Heart right ventricle (tissue), 16 donors: ENCODE data around the gene BICRAL. TPM values are rescaled to one million over a fixed set of nuclear protein-coding genes. Genes with fewer than 3 reads are reported as not detected.
"Not testable (repeated sequence)": the region's sequence is repeated elsewhere in the genome, so short reads cannot be mapped to it uniquely, and the experiment has no call there.

Experiments
- ATAC-seq, 8 donors: fragments of 200-7000 bp; cut with Tn5 transposase; one replicate each; pipeline ENCODE4 v1.9.1; 2020; ENCODE audit warnings: mild to moderate bottlenecking in 8 of 8, moderate library complexity in 8 of 8, moderate number of reproducible peaks in 1 of 8
- DNase-seq, 2 donors: peaks; one replicate each; pipeline ENCODE4 v3.0.0-alpha.2; 2020
- H3K27ac ChIP-seq, 10 donors: fragments of 200-600 bp; sonication (generic) in 2 of 10; one replicate each; pipeline versions ENCODE4 v1.5.0 to v1.8.0; 2020 to 2022; ENCODE audit warnings: mild to moderate bottlenecking in 3 of 10
- H3K27me3 ChIP-seq, 7 donors: fragments of 200-600 bp; one replicate each; pipeline ENCODE4 v1.8.0; 2021 to 2022; ENCODE audit warnings: mild to moderate bottlenecking in 2 of 7
- H3K36me3 ChIP-seq, 9 donors: fragments of 200-600 bp; sonication (generic) in 1 of 9; one replicate each; pipeline versions ENCODE4 v1.5.0 to v1.8.0; 2020 to 2022; ENCODE audit warnings: mild to moderate bottlenecking in 2 of 9
- H3K4me1 ChIP-seq, 9 donors: fragments of 200-600 bp; sonication (generic) in 1 of 9; one replicate each; pipeline versions ENCODE4 v1.5.0 to v1.8.0; 2020 to 2022; ENCODE audit warnings: mild to moderate bottlenecking in 4 of 9
- H3K4me3 ChIP-seq, 10 donors: fragments of 200-600 bp; sonication (generic) in 2 of 10; one replicate each; pipeline versions ENCODE4 v1.5.0 to v1.8.0; 2020 to 2022; ENCODE audit warnings: mild to moderate bottlenecking in 7 of 10, moderate library complexity in 2 of 10
- H3K9me3 ChIP-seq, 11 donors: fragments of 200-600 bp in 10 of 11; sonication (generic) in 2 of 11; one replicate each; pipeline versions ENCODE4 v1.5.0 to v1.8.0; 2013 to 2022; ENCODE audit warnings: mild to moderate bottlenecking in 2 of 11, control low read depth in 1 of 11, moderate library complexity in 1 of 11
- WGBS, 2 donors: extraction: QIAGEN DNeasy Blood & Tissue Kit; methylation state at CpG; one replicate each; pipeline ENCODE4 v1.1.7; 2013; ENCODE audit warnings: inconsistent platforms in 1 of 2; 5-methylcytosine and 5-hydroxymethylcytosine counted together
- intact Hi-C, 10 donors: fragments of 100-400 bp; cut with DNase I; formaldehyde crosslinking; loops; one replicate each; pipeline versions ENCODE4 v1.11.1 to v1.14.2; 2022
- polyA plus RNA-seq, 2 donors: library from polyadenylated mRNA; stranded (reverse); fragments of 200-250 nt; gene quantifications; one replicate each; pipeline ENCODE4 v1.2.3, GENCODE V29; 2013
- total RNA-seq, 10 donors: library from RNA; stranded (reverse); fragmentation: NEBNext Ultra II Directional in 3 of 10; extraction: Animal tissue kit (Norgen Biotek cat#: 25700) in 3 of 10; gene quantifications; one replicate each; pipeline versions ENCODE4 v1.2.1 to v1.2.4, GENCODE V29; 2021 to 2023
- TF ChIP-seq, protein P1 (sequence below), 9 donors: fragments of 200-600 bp; sonication (generic) in 2 of 9; IDR thresholded peaks; one replicate each; pipeline versions ENCODE4 v1.5.0 to v1.8.0; 2021 to 2022; ENCODE audit warnings: antibody characterized with exemption in 9 of 9, mild to moderate bottlenecking in 5 of 9, moderate library complexity in 1 of 9
- donor health status: Arrhythmogenic right ventricular cardiomyopathy.
- donor health status: ischemic (EF 13 %, LVEDD 7.1; RV severe dilation, severe dysfunction).
- donor health status: healthy with polysubstance abuse.
- donor health status: DM: no; HTN: yes; CAD: no.
- donor health status: DM: no; HTN: no; CAD: no.
- donor health status: ischemic (EF 25% LVEDD 6.9; RV normal size, moderate dysfunction).
- donor health status: ischemic (EF 25% LVEDD 5.7; RV mildly dilated, moderate dysfunction).
- donor health status: healthy.
- donor health status: DM: yes; HTN: yes; CAD: no.
- donor health status: Ischemic cardiomyopathy.
- donor health status: ischemic (EF 35%, LVEDD 5.7; RV mildly dilated, moderate dysfunction).
- donor health status: nonischemic (EF 11% LVEDD 7.7; RV severe dilation, severe dysfunction).
- donor health status: DM: yes; HTN: yes; CAD: no.
- donor health status: PGD.
- donor health status: ischemic (EF 29% LVEDD 5.4; RV normal size, mild dysfunction).
- donor health status: nonischemic (EF 23%, LVEDD 6.1; RV moderate dilation, normal function).

The BICRAL gene
- total and polyA plus RNA-seq, 12 donors = 2.7 to 15.7 (median 13.4) TPM

DNA sequence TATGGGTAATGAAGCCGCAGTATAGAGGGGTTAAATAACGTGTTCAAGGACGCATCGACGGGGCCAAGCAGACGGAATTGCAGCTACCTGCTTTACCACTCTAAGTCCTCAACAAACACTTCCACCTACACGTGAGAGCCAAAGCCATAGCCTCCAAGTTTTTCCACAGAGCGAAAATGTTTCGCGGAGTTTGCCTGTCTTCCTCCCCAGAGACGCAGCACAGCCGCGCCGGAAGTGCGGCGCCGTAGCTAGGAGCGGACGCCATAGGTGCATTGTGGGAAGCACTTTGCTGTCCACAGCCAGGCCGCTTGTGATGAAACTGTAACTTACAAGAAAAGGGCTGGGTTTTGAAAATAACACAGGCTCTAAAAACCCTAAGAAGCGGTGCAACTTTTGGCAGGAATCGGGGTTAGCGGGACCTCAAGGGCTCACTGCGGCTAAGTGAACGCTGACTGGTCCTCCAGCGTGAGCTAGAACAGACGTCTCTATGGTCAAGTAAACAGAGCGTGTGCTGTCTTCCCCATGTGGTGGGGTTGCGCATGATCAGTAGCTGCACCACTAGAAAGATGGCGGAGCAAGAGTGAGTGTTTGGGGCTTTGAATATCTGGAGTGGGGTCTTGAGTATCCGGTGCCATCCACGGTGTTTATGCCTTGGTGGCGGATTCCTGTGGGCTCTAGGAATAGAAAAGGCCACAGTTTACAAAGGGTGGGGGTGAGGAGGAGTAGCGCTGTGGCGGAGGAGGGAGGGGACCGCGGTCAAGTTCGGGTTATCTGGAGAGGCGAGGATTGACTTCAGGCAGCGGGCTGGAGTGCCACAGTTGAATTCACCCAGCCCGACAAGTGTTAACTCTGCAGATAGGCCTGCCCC is 97.8 kb downstream of the BICRAL start, which contains the start of gene RPL7L1:
Gene RPL7L1 (plus strand): TSS at position 245 of the 868 bp plus-strand sequence. CDS start 295 bp downstream, at position 540.
- Histone ChIP-seq H3K36me3 (peaks cover 6 to 41% (median 34%) of the 10 kb centered on the region in 9 donors), H3K27ac (peak within 1 kb of the TSS; percentile 79 to 98 (median 94)), H3K27me3 (no peaks in the 10 kb centered on the region), H3K4me1 (peaks cover 2 to 43% (median 26%) of the 10 kb centered on the region in 9 donors), H3K9me3 (no peaks in the 10 kb centered on the region), H3K4me3 (peak within 1 kb of the TSS; percentile 63 to 95 (median 74))
- DNase-seq (peak; percentile 80 to 87), ATAC-seq (peak; percentile 96 to 99 (median 98))
- WGBS, 2 donors = 0 to 1% methylated on average over 41 of the region's 41 CpGs
- intact Hi-C loops = loop anchor here (2.0 to 10.0 kb wide), 7 partner anchors 95 to 217 kb away; partner anchors contain the start of genes TBCC (in 5 of the 10), PRPH2 (in 2 of the 10) and BICRAL (in 1 of the 10)
- TF ChIP-seq, protein P1, sequence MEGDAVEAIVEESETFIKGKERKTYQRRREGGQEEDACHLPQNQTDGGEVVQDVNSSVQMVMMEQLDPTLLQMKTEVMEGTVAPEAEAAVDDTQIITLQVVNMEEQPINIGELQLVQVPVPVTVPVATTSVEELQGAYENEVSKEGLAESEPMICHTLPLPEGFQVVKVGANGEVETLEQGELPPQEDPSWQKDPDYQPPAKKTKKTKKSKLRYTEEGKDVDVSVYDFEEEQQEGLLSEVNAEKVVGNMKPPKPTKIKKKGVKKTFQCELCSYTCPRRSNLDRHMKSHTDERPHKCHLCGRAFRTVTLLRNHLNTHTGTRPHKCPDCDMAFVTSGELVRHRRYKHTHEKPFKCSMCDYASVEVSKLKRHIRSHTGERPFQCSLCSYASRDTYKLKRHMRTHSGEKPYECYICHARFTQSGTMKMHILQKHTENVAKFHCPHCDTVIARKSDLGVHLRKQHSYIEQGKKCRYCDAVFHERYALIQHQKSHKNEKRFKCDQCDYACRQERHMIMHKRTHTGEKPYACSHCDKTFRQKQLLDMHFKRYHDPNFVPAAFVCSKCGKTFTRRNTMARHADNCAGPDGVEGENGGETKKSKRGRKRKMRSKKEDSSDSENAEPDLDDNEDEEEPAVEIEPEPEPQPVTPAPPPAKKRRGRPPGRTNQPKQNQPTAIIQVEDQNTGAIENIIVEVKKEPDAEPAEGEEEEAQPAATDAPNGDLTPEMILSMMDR (IDR thresholded peaks at IDR 0.05) = peak in 3 of 9 donors; percentile 3 to 28 (median 9)

DNA sequence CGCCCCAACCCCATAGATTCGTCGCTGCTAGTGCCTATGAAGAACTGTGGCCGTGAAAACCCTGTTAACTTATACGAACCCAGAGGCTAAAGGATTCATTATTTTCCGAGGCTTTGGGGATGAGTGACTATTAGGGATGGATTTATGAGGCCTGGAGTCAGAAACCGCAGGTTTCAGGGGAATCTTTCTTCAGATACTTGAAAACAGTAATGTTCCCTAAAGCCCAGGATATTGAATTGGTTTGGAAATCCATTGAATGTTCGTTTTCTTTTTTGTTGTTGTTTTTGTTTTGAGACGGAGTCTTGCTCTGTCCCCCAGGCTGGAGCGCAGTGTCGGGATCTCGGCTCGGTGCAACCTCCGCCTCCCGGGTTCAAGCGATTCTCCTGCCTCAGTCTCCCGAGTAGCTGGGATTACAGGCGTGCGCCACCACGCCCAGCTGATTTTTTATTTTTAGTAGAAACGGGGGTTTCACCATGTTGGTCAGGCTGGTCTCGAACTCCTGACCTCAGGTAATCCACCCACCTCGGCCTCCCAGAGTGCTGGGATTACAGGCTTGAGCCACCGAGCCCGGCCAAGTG is 98.5 kb downstream of the BICRAL start:
- WGBS, 2 donors = 12 to 13% methylated on average over 25 of the region's 25 CpGs
- peaks cover 9 to 49% (median 41%) of the 10 kb centered on the region in 9 donors for H3K36me3 ChIP-seq
- H3K27ac ChIP-seq = peak overlapping the region; percentile 79 to 98 (median 94)
- DNase-seq, H3K27me3 ChIP-seq, H3K9me3 ChIP-seq, intact Hi-C loops, ATAC-seq: not testable (repeated sequence)
- H3K4me1 ChIP-seq = peaks cover 2 to 43% (median 26%) of the 10 kb centered on the region in 9 donors
- H3K4me3 ChIP-seq = peak overlapping the region; percentile 63 to 95 (median 74)

DNA sequence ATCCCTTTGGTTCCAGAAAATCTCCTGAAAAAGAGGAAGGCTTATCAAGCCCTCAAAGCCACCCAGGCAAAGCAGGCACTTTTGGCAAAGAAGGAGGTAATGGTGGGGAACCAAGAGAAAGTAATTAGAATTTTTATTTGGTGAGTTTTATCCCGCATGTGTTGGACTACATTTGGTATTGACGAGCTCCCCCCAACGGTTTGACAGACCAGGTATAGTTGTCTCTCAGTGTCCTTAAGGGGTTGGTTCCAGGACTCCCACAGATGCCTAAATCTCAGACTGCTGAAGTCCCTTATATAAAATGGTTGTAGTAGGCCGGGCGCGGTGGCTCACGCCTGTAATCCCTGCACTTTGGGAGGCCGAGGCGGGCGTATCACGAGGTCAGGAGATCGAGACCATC is 99.0 kb downstream of the BICRAL start:
- peak overlapping the region in 7 of 10 donors; percentile 94 to 98 (median 94) for H3K27ac ChIP-seq
- ATAC-seq, intact Hi-C loops: not testable (repeated sequence)

DNA sequence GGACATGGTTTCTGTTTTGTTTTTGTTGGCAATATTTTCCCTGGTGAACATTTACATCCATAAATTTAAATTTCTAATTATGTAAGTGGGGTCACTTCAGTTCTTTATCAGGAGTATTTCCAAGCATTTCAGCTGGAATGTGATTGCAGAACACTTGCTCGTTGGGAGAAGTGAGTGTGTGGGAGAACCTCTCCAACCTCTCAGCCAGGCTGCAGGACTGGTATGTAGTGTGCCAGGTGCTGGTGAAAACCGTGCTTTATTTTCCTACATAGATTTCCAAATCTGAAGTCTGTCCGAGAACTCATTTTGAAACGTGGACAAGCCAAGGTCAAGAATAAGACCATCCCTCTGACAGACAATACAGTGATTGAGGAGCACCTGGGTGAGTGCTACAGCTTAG is 103.8 kb downstream of the BICRAL start:
- DNase-seq (no peak), ATAC-seq (no peak)
- Histone ChIP-seq H3K4me3 (no peak overlapping the region), H3K27me3 (no peaks in the 10 kb centered on the region), H3K4me1 (peaks cover 8 to 33% (median 24%) of the 10 kb centered on the region in 9 donors), H3K36me3 (peaks cover 9 to 84% (median 53%) of the 10 kb centered on the region in 9 donors), H3K27ac (no peak overlapping the region), H3K9me3 (no peaks in the 10 kb centered on the region)
- WGBS, 2 donors = 64 to 68% methylated on average over 4 of the region's 4 CpGs
- TF ChIP-seq, protein P1 (IDR thresholded peaks at IDR 0.05) = no peak
- intact Hi-C loops = no loop called here

More for the DNA sequence above, 99.0 kb downstream of the BICRAL start:
- H3K9me3 ChIP-seq, DNase-seq, H3K27me3 ChIP-seq: not testable (repeated sequence)
- Histone ChIP-seq H3K4me3 (peak overlapping the region in 9 of 10 donors; percentile 63 to 95 (median 76)), H3K36me3 (peaks cover 9 to 54% (median 46%) of the 10 kb centered on the region in 9 donors), H3K4me1 (peaks cover 2 to 43% (median 26%) of the 10 kb centered on the region in 9 donors)
- WGBS, 2 donors = 88 to 91% methylated on average over 12 of the region's 12 CpGs

DNA sequence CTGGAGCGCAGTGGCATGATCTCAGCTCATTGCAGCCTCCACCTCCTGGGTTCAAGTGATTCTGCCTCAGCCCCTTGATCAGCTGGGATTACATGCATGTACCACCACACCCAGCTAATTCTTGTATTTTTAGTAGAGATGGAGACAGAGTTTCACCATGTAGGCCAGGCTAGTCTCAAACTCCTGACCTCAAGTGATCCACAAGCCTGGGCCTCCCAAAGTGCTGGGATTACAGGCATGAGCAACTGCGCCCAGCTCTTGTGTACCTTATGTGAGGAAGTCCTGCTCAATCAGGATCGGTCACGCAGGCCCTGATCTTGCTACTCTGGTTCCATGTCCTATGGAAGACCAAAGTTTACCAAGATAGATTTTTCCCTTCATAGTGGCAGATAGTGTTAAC is 106.3 kb downstream of the BICRAL start:
- peaks cover 9 to 59% (median 31%) of the 10 kb centered on the region in 9 donors for H3K36me3 ChIP-seq
- DNase-seq, ATAC-seq, intact Hi-C loops, H3K4me3 ChIP-seq, H3K9me3 ChIP-seq, H3K27ac ChIP-seq, H3K27me3 ChIP-seq: not testable (repeated sequence)
- 76 to 94% methylated on average over 4 of the region's 4 CpGs for WGBS, 2 donors
- peaks cover 7 to 20% (median 13%) of the 10 kb centered on the region in 9 donors for H3K4me1 ChIP-seq
